ENCODE data around the gene WNT7B. TPM values are rescaled to one million over a fixed set of nuclear protein-coding genes. Genes with fewer than 3 reads are reported as not detected.

The WNT7B gene
- total and polyA plus RNA-seq, 8 donors = 0.06 to 2.0 TPM; not detected in 6

DNA sequence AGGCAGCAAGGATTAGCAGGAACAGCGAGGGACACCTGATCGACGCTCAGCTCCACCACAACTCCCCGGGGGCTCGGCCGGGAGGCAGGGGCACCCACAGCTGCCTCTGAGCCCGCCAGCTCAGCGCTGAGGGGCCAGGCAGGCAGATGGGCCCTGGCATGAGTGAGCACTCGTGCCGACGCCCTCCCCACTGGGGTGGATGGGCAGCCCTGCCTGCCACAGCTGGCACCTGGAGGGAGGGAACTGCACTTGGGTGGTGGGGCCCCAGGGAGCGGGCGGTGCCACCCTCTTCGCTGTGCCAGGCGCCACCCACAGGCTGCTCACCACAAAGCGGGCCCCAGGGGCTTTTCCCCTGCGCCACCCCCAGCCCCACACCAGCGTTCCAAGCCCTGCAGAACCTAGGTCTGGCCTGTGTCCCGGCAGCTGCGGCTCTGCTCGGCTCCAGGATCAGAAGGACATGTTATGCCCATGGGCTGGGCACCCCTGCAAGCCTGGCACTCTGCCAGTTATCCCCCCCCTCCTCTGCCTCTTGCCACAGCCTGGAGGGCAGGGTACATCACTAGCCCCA, 28.8 kb downstream of the WNT7B start:
- 56 to 75% (median 73%) methylated on average over 13 to 21 of the region's 21 CpGs for WGBS, 5 donors
- no peaks in the 10 kb centered on the region for H3K4me1 ChIP-seq
- H3K4me3 ChIP-seq = no peak overlapping the region
- no peaks in the 10 kb centered on the region for H3K9me3 ChIP-seq
- intact Hi-C loops (cut with DNase I; ENCODE audit: low total_unique reads) = no loop called here
- no peak for DNase-seq
- H3K27ac ChIP-seq = no peak overlapping the region
- no peaks in the 10 kb centered on the region for H3K36me3 ChIP-seq
- TF ChIP-seq POLR2AphosphoS5 (IDR thresholded peaks at IDR 0.05) (no peak), POLR2A (IDR thresholded peaks at IDR 0.05) (no peak), EP300 (IDR thresholded peaks at IDR 0.05) (no peak)
- TF ChIP-seq, protein P1, sequence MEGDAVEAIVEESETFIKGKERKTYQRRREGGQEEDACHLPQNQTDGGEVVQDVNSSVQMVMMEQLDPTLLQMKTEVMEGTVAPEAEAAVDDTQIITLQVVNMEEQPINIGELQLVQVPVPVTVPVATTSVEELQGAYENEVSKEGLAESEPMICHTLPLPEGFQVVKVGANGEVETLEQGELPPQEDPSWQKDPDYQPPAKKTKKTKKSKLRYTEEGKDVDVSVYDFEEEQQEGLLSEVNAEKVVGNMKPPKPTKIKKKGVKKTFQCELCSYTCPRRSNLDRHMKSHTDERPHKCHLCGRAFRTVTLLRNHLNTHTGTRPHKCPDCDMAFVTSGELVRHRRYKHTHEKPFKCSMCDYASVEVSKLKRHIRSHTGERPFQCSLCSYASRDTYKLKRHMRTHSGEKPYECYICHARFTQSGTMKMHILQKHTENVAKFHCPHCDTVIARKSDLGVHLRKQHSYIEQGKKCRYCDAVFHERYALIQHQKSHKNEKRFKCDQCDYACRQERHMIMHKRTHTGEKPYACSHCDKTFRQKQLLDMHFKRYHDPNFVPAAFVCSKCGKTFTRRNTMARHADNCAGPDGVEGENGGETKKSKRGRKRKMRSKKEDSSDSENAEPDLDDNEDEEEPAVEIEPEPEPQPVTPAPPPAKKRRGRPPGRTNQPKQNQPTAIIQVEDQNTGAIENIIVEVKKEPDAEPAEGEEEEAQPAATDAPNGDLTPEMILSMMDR (IDR thresholded peaks at IDR 0.05) = no peak
- H3K27me3 ChIP-seq = peaks cover 0 to 44% (median 8%) of the 10 kb centered on the region in 3 donors

DNA sequence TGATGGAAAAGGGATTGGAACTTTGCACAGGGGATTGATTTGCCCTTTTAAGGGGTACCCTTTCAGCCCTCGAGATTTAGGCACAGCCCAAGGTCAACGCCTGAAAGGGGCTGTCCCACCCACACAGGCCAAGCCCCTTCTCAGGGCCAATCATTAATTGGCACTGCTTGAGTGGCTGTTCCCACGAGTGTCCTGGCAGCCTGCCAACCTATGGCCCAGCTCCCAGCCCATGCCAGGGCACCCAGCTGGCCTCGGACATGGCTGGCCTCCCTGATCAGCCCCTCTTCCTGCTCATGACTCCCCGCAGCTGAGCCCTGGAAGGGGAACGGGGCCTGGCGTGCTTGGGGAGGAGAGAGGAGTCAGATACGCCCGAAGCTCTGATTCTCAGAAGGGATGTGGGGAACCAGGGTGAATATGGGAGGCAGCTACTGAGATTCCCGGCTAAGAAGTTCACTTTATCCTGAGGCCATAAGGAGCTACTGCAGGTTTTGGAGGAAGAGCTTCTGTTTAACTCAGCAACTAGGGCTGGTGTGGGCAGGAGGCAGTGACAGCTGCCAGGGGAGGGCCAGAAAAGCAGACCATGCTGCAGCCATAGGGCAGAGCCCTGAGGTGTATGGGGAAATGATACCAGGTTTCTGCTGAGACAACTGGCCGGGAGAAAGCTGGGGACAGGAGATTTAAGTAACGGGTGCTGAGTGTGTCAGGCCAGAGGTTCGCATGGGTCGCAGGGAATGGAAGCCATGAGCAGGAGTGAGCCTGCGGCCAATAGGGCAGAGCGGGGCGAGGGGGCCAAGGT, 30.0 kb downstream of the WNT7B start:
- no peaks in the 10 kb centered on the region for H3K36me3 ChIP-seq
- no peak overlapping the region for H3K27ac ChIP-seq
- no peak overlapping the region for H3K4me3 ChIP-seq
- 62 to 81% (median 73%) methylated on average over 17 of the region's 17 CpGs for WGBS, 5 donors
- H3K9me3 ChIP-seq = no peaks in the 10 kb centered on the region
- H3K4me1 ChIP-seq = no peaks in the 10 kb centered on the region
- intact Hi-C loops (cut with DNase I; ENCODE audit: low total_unique reads) = no loop called here
- TF ChIP-seq, protein P1 (IDR thresholded peaks at IDR 0.05) = no peak
- no peak for TF ChIP-seq EP300 (IDR thresholded peaks at IDR 0.05)
- no peak for TF ChIP-seq POLR2AphosphoS5 (IDR thresholded peaks at IDR 0.05)
- TF ChIP-seq POLR2A (IDR thresholded peaks at IDR 0.05) = no peak
- peaks cover 0 to 32% (median 0%) of the 10 kb centered on the region in 3 donors for H3K27me3 ChIP-seq
- no peak for DNase-seq

DNA sequence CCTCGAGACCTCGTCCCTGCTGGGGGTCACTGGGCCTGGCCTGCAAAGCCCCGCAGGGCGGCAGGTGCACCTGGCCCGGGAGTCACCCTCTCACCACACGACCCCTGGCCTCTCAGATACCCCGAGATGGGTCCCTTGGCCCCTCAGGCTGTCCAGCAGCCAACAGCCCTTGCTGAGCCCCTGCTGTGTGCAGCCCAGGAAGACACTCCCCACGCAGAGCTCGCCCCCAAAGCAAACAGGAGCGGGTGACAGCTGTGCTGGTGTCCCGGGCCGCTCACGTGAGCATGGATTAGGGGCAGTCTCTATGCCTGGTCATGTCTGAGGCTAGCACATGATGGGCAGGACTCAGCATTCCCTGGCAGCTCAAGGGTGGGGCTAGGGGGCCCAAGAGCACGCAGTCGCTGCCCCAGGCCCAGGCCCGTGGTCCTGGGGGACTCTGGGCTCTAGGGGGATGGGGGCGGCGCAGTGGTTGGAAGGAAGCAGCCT, 31.3 kb downstream of the WNT7B start:
- 40 to 76% (median 64%) methylated on average over 11 to 18 of the region's 18 CpGs for WGBS, 5 donors
- no peaks in the 10 kb centered on the region for H3K4me1 ChIP-seq
- H3K9me3 ChIP-seq = no peaks in the 10 kb centered on the region
- DNase-seq = no peak
- TF ChIP-seq POLR2AphosphoS5 (IDR thresholded peaks at IDR 0.05) (no peak), POLR2A (IDR thresholded peaks at IDR 0.05) (no peak), EP300 (IDR thresholded peaks at IDR 0.05) (no peak)
- TF ChIP-seq, protein P1 (IDR thresholded peaks at IDR 0.05) = no peak
- intact Hi-C loops (cut with DNase I; ENCODE audit: low total_unique reads) = no loop called here
- H3K27me3 ChIP-seq = peaks cover 0 to 27% (median 0%) of the 10 kb centered on the region in 3 donors
- H3K27ac ChIP-seq = no peak overlapping the region
- H3K36me3 ChIP-seq = no peaks in the 10 kb centered on the region
- H3K4me3 ChIP-seq = no peak overlapping the region

DNA sequence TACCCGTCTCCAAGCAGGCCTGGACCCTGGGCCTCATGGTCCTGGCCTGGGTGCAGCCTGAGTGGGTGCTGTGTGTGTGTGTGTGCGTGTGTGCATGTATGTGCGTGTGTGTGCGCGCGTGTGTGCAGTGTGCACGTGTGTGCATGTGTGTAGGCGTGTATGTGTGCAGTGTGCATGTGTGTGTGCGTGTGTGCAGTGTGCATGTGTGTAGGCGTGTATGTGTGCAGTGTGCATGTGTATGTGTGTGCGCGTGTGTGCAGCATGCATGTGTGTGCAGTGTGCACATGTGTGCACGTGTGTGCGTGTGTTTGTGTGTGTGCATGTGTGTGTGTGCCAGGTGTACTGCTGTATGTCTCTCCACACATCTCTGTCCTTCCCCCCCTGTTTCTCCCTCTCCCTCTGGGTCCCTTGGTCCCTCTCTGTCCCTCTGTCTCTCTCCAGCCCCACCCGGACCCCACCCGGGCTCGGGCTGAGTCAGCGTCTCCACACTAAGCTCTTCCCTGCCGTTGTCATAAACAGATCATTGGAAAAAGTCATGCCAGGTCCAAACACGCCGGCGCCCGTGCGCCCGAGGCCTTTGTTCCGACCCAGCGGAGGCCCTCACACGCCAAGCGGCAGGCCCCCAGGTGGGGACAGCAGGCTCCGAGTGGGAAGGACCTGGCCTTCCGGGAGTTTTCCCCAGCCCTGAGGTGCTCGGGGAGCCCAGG, 34.0 kb downstream of the WNT7B start:
- no peak for DNase-seq
- WGBS, 5 donors = 77 to 91% (median 82%) methylated on average over 28 to 32 of the region's 32 CpGs
- TF ChIP-seq POLR2A (IDR thresholded peaks at IDR 0.05) (no peak), EP300 (IDR thresholded peaks at IDR 0.05) (no peak), POLR2AphosphoS5 (IDR thresholded peaks at IDR 0.05) (no peak)
- TF ChIP-seq, protein P1 (IDR thresholded peaks at IDR 0.05) = no peak
- intact Hi-C loops (cut with DNase I; ENCODE audit: low total_unique reads) = no loop called here
- no peak overlapping the region for H3K27ac ChIP-seq
- H3K27me3 ChIP-seq = peaks cover 0 to 18% (median 0%) of the 10 kb centered on the region in 3 donors
- no peaks in the 10 kb centered on the region for H3K9me3 ChIP-seq
- no peaks in the 10 kb centered on the region for H3K36me3 ChIP-seq
- no peak overlapping the region for H3K4me3 ChIP-seq
- H3K4me1 ChIP-seq = no peaks in the 10 kb centered on the region

Data from stomach (tissue), 9 donors.